Neutrophil (primary cell): ENCODE measurements around the gene ARHGEF16.

ENCODE experiments used
- H3K27ac ChIP-seq: fragments of 200-600 bp; sonication (generic); 2 replicates; pipeline ENCODE4 v1.5.1; 2016; ENCODE audit warnings: mild to moderate bottlenecking, moderate library complexity
- H3K27me3 ChIP-seq: fragments of 200-600 bp; sonication (generic); 2 replicates; pipeline ENCODE4 v1.6.0; 2016; ENCODE audit warnings: mild to moderate bottlenecking
- H3K36me3 ChIP-seq: fragments of 200-600 bp; sonication (generic); 2 replicates; pipeline ENCODE4 v1.5.1; 2017
- H3K4me1 ChIP-seq, 2 experiments: fragments of 200-600 bp in 1 of 2; sonication (generic) in 1 of 2; 1 replicate in 1 of 2; 2 replicates in 1 of 2; pipeline versions ENCODE4 v1.5.1 to v1.6.1; 2013 to 2016; ENCODE audit warnings: low read depth in 1 of 2, low read length in 1 of 2, mild to moderate bottlenecking in 1 of 2, moderate library complexity in 1 of 2; ENCODE audit not compliant: control insufficient read depth in 1 of 2, insufficient read depth in 1 of 2
- H3K4me3 ChIP-seq, 2 experiments: fragments of 200-600 bp in 1 of 2; sonication (generic) in 1 of 2; 1 replicate in 1 of 2; 2 replicates in 1 of 2; pipeline ENCODE4 v1.5.1; 2013 to 2016; ENCODE audit warnings: low read depth in 1 of 2, low read length in 1 of 2, mild to moderate bottlenecking in 1 of 2, moderate library complexity in 1 of 2
- H3K9me3 ChIP-seq: fragments of 200-600 bp; sonication (generic); 2 replicates; pipeline ENCODE4 v1.5.1; 2016
- CTCF ChIP-seq: fragments of 200-600 bp; sonication (generic); IDR thresholded peaks from 2 replicates; pipeline ENCODE4 v1.5.1; 2016; ENCODE audit warnings: antibody characterized with exemption

Gene ARHGEF16

GRCh38 chr1:3453891-3454810 lies at the start of gene ARHGEF16:
Gene ARHGEF16 (plus strand): TSS chr1:3454665. CDS start chr1:3463085, 8,420 bp downstream.
- H3K4me3 ChIP-seq: peak within 1 kb of the TSS in 1 of 2 experiments; percentile 44
- no peak within 1 kb of the TSS for H3K27ac ChIP-seq
- H3K4me1 ChIP-seq: peaks cover 4 to 14% of the 10 kb centered on the region in 2 experiments
- no peaks in the 10 kb centered on the region for H3K36me3 ChIP-seq
- peaks cover 95% of the 10 kb centered on the region for H3K27me3 ChIP-seq
- no peaks in the 10 kb centered on the region for H3K9me3 ChIP-seq
- TF ChIP-seq CTCF: no peak

GRCh38 chr1:3404801-3405200 lies 49.7 kb upstream of the ARHGEF16 start:
- Histone ChIP-seq H3K27me3 (no peaks in the 10 kb centered on the region), H3K36me3 (no peaks in the 10 kb centered on the region), H3K4me3 (no peak overlapping the region), H3K4me1 (no peaks in the 10 kb centered on the region), H3K27ac (no peak overlapping the region), H3K9me3 (no peaks in the 10 kb centered on the region)
- no peak for TF ChIP-seq CTCF

GRCh38 chr1:3405491-3405890 lies 49.0 kb upstream of the ARHGEF16 start:
- H3K4me3 ChIP-seq: no peak overlapping the region

GRCh38 chr1:3405974-3406867 lies 48.2 kb upstream of the ARHGEF16 start:
- no peak for TF ChIP-seq CTCF
- Histone ChIP-seq H3K4me3 (no peak overlapping the region), H3K9me3 (no peaks in the 10 kb centered on the region), H3K36me3 (no peaks in the 10 kb centered on the region), H3K27ac (no peak overlapping the region), H3K27me3 (no peaks in the 10 kb centered on the region), H3K4me1 (no peaks in the 10 kb centered on the region)

More at GRCh38 chr1:3405491-3405890, 49.0 kb upstream of the ARHGEF16 start:
- no peaks in the 10 kb centered on the region for H3K4me1 ChIP-seq
- no peaks in the 10 kb centered on the region for H3K27me3 ChIP-seq
- TF ChIP-seq CTCF: no peak
- H3K36me3 ChIP-seq: no peaks in the 10 kb centered on the region
- no peak overlapping the region for H3K27ac ChIP-seq
- no peaks in the 10 kb centered on the region for H3K9me3 ChIP-seq

- Histone ChIP-seq H3K27ac (no peak overlapping the region), H3K9me3 (no peaks in the 10 kb centered on the region), H3K36me3 (no peaks in the 10 kb centered on the region), H3K4me3 (no peak overlapping the region), H3K4me1 (no peaks in the 10 kb centered on the region), H3K27me3 (no peaks in the 10 kb centered on the region)
- no peak for TF ChIP-seq CTCF
Observed at GRCh38 chr1:3407021-3407420, 47.4 kb upstream of the ARHGEF16 start.
